ENCODE measurements around the gene BFSP2. TPM values are rescaled to one million over a fixed set of nuclear protein-coding genes. Genes with fewer than 3 reads are reported as not detected.

Gene BFSP2
- total and polyA plus RNA-seq, 2 donors (not counting 3 experiments of a cell fraction or from before 2014, with no cell fraction given) = not detected

DNA sequence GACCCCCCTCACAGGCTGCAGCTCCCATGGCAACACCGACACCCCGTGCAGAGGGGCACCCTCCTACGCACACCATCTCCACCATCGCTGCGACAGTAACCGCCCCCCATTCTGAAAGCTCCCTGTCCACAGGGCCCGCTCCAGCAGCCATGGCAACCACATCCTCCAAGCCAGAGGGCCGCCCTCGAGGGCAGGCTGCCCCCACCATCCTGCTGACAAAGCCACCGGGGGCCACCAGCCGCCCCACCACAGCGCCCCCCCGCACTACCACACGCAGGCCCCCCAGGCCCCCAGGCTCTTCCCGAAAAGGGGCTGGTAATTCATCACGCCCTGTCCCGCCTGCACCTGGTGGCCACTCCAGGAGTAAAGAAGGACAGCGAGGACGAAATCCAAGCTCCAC is 19.9 kb upstream of the BFSP2 start:
- H3K27me3 ChIP-seq (ENCODE audit: control insufficient read depth in 2 of 2, insufficient read depth in 2 of 2, low read length in 2 of 2) = no peaks in the 10 kb centered on the region
- H3K9me1 ChIP-seq (replicated peaks; ENCODE audit: control insufficient read depth, extremely low read depth, insufficient read depth, low read length) = no peaks in the 10 kb centered on the region
- DNase-seq (ENCODE audit: low read depth, low spot score) (no peak), FAIRE-seq (no peak)
- no peaks in the 10 kb centered on the region for H3K9me3 ChIP-seq (replicated peaks; ENCODE audit: control insufficient read depth, insufficient read depth, low read length)
- no peaks in the 10 kb centered on the region for H3K36me3 ChIP-seq (ENCODE audit: control insufficient read depth in 2 of 2, extremely low read depth in 1 of 2, insufficient read depth in 2 of 2, low read length in 2 of 2)
- BruUV-seq (replicated peaks) = no TSS peak
- no peak overlapping the region for H3K4me2 ChIP-seq (ENCODE audit: insufficient read depth, low read length)
- POLR2A ChIA-PET = no interaction called here
- H3K4me1 ChIP-seq (ENCODE audit: control insufficient read depth, extremely low read depth, insufficient read depth, low read length) = peaks cover 8% of the 10 kb centered on the region
- intact Hi-C loops (cut with micrococcal nuclease) = loop anchor here (5.0 kb wide), 1 partner anchor 208 kb away; no protein-coding TSS in a partner anchor
- no peak for TF ChIP-seq POLR2AphosphoS5 (IDR thresholded peaks at IDR 0.05; ENCODE audit: insufficient read depth, low read depth, low read length)
- TF ChIP-seq JUN (IDR thresholded peaks at IDR 0.05; ENCODE audit: borderline replicate concordance, insufficient read depth, insufficient read length, low read depth) = no peak
- TF ChIP-seq, protein P1, sequence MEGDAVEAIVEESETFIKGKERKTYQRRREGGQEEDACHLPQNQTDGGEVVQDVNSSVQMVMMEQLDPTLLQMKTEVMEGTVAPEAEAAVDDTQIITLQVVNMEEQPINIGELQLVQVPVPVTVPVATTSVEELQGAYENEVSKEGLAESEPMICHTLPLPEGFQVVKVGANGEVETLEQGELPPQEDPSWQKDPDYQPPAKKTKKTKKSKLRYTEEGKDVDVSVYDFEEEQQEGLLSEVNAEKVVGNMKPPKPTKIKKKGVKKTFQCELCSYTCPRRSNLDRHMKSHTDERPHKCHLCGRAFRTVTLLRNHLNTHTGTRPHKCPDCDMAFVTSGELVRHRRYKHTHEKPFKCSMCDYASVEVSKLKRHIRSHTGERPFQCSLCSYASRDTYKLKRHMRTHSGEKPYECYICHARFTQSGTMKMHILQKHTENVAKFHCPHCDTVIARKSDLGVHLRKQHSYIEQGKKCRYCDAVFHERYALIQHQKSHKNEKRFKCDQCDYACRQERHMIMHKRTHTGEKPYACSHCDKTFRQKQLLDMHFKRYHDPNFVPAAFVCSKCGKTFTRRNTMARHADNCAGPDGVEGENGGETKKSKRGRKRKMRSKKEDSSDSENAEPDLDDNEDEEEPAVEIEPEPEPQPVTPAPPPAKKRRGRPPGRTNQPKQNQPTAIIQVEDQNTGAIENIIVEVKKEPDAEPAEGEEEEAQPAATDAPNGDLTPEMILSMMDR (IDR thresholded peaks at IDR 0.05; ENCODE audit: extremely low read depth in 1 of 2, insufficient read depth in 1 of 2, low read depth in 1 of 2, low read length in 2 of 2) = no peak
- H2AFZ ChIP-seq (ENCODE audit: low read depth, low read length) = no peak overlapping the region
- dilution Hi-C loops (cut with MboI; ENCODE audit: extremely low pct_ligation_motif_present, low sequenced_read_pairs) = no loop called here
- H3K4me3 ChIP-seq (replicated peaks in 1 of 3; ENCODE audit: insufficient read depth in 1 of 3, low read depth in 1 of 3, low read length in 3 of 3) = no peak overlapping the region
- H3K79me2 ChIP-seq (ENCODE audit: control insufficient read depth, insufficient read depth, low read length) = no peaks in the 10 kb centered on the region
- H3K9ac ChIP-seq (replicated peaks; ENCODE audit: extremely low read depth, insufficient read depth, low read length) = no peak overlapping the region
- H3K27ac ChIP-seq (ENCODE audit: insufficient read depth, low read depth, low read length) = no peak overlapping the region
- H4K20me1 ChIP-seq (replicated peaks; ENCODE audit: control insufficient read depth, extremely low read depth, insufficient read depth, low read length) = no peaks in the 10 kb centered on the region
- CTCF ChIA-PET = interaction anchor here (1.1 to 19.2 kb wide), 3 partner anchors 338 to 654 kb away, joined by 3 to 528 read pairs (median 135); no protein-coding TSS in a partner anchor

DNA sequence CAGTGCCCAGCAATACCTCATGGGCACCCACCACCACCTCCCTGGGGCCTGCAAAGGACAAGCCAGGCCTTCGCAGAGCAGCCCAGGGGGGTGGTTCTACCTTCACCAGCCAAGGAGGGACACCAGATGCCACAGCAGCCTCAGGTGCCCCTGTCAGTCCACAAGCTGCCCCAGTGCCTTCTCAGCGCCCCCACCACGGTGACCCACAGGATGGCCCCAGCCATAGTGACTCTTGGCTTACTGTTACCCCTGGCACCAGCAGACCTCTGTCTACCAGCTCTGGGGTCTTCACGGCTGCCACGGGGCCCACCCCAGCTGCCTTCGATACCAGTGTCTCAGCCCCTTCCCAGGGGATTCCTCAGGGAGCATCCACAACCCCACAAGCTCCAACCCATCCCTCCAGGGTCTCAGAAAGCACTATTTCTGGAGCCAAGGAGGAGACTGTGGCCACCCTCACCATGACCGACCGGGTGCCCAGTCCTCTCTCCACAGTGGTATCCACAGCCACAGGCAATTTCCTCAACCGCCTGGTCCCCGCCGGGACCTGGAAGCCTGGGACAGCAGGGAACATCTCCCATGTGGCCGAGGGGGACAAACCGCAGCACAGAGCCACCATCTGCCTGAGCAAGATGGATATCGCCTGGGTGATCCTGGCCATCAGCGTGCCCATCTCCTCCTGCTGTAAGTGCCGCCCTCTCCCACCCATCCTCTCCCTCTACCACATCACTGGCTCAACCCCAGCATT is 19.2 kb upstream of the BFSP2 start:
- Histone ChIP-seq H4K20me1 (replicated peaks; ENCODE audit: control insufficient read depth, extremely low read depth, insufficient read depth, low read length) (no peaks in the 10 kb centered on the region), H3K9ac (replicated peaks; ENCODE audit: extremely low read depth, insufficient read depth, low read length) (no peak overlapping the region), H3K27me3 (ENCODE audit: control insufficient read depth in 2 of 2, insufficient read depth in 2 of 2, low read length in 2 of 2) (no peaks in the 10 kb centered on the region), H3K9me3 (replicated peaks; ENCODE audit: control insufficient read depth, insufficient read depth, low read length) (no peaks in the 10 kb centered on the region), H2AFZ (ENCODE audit: low read depth, low read length) (no peak overlapping the region), H3K4me2 (ENCODE audit: insufficient read depth, low read length) (no peak overlapping the region), H3K4me1 (ENCODE audit: control insufficient read depth, extremely low read depth, insufficient read depth, low read length) (peaks cover 8% of the 10 kb centered on the region), H3K36me3 (ENCODE audit: control insufficient read depth in 2 of 2, extremely low read depth in 1 of 2, insufficient read depth in 2 of 2, low read length in 2 of 2) (no peaks in the 10 kb centered on the region), H3K9me1 (replicated peaks; ENCODE audit: control insufficient read depth, extremely low read depth, insufficient read depth, low read length) (no peaks in the 10 kb centered on the region), H3K79me2 (ENCODE audit: control insufficient read depth, insufficient read depth, low read length) (no peaks in the 10 kb centered on the region), H3K4me3 (replicated peaks in 1 of 3; ENCODE audit: insufficient read depth in 1 of 3, low read depth in 1 of 3, low read length in 3 of 3) (no peak overlapping the region), H3K27ac (ENCODE audit: insufficient read depth, low read depth, low read length) (no peak overlapping the region)
- BruUV-seq (replicated peaks) = no TSS peak
- no peak for FAIRE-seq
- intact Hi-C loops (cut with micrococcal nuclease) = loop anchor here (5.0 kb wide), 1 partner anchor 208 kb away; no protein-coding TSS in a partner anchor
- POLR2A ChIA-PET = no interaction called here
- dilution Hi-C loops (cut with MboI; ENCODE audit: extremely low pct_ligation_motif_present, low sequenced_read_pairs) = no loop called here
- DNase-seq (ENCODE audit: low read depth, low spot score) = no peak
- TF ChIP-seq POLR2AphosphoS5 (IDR thresholded peaks at IDR 0.05; ENCODE audit: insufficient read depth, low read depth, low read length) (no peak), EZH2 (IDR thresholded peaks at IDR 0.05; ENCODE audit: borderline replicate concordance, low read depth, low read length, severe bottlenecking) (no peak), FOS (IDR thresholded peaks at IDR 0.05; ENCODE audit: borderline replicate concordance, insufficient read depth, low read length) (no peak), JUN (IDR thresholded peaks at IDR 0.05; ENCODE audit: borderline replicate concordance, insufficient read depth, insufficient read length, low read depth) (no peak), GATA2 (IDR thresholded peaks at IDR 0.05; ENCODE audit: insufficient read depth, insufficient read length, low read depth, low read length) (no peak), MYC (IDR thresholded peaks at IDR 0.05; ENCODE audit: low read depth, low read length) (no peak), POLR2A (IDR thresholded peaks at IDR 0.05; ENCODE audit: low read depth, low read length) (no peak)
- TF ChIP-seq, protein P2, sequence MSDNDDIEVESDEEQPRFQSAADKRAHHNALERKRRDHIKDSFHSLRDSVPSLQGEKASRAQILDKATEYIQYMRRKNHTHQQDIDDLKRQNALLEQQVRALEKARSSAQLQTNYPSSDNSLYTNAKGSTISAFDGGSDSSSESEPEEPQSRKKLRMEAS (IDR thresholded peaks at IDR 0.05; ENCODE audit: insufficient read depth, insufficient read length) = no peak
- TF ChIP-seq, protein P1 (IDR thresholded peaks at IDR 0.05; ENCODE audit: extremely low read depth in 1 of 2, insufficient read depth in 1 of 2, low read depth in 1 of 2, low read length in 2 of 2) = no peak
- CTCF ChIA-PET = interaction anchor here (9.9 to 19.2 kb wide), 2 partner anchors 339 to 649 kb away, joined by 135 to 528 read pairs; no protein-coding TSS in a partner anchor
